Measurements from ENCODE around the gene MAP4K4. TPM values are rescaled to one million over a fixed set of nuclear protein-coding genes. Genes with fewer than 3 reads are reported as not detected.

MAP4K4 gene
- total RNA-seq, 3 donors from 2014 or later = 26.4 to 54.6 (median 34.2) TPM

GRCh38 chr2:101814752-101815151 is 117.2 kb downstream of the MAP4K4 start:
- intact Hi-C loops (cut with DNase I, micrococcal nuclease) = no loop called here
- Histone ChIP-seq H3K4me1 (ENCODE audit: low read depth) (peaks cover 6% of the 10 kb centered on the region), H3K36me3 (ENCODE audit: low read depth) (no peaks in the 10 kb centered on the region), H3K9me3 (no peaks in the 10 kb centered on the region), H3K4me3 (no peak overlapping the region)
- TF ChIP-seq CTCF (IDR thresholded peaks at IDR 0.05) = no peak
- ATAC-seq = no peak
- DNase-seq = no peak

GRCh38 chr2:101815154-101815553 is 117.6 kb downstream of the MAP4K4 start:
- no peak overlapping the region for H3K4me3 ChIP-seq
- no peak for ATAC-seq
- peaks cover 6% of the 10 kb centered on the region for H3K4me1 ChIP-seq (ENCODE audit: low read depth)
- no peak for TF ChIP-seq CTCF (IDR thresholded peaks at IDR 0.05)
- DNase-seq = no peak
- intact Hi-C loops (cut with DNase I, micrococcal nuclease) = no loop called here
- no peaks in the 10 kb centered on the region for H3K9me3 ChIP-seq
- H3K36me3 ChIP-seq (ENCODE audit: low read depth) = no peaks in the 10 kb centered on the region

GRCh38 chr2:101815739-101816391 is 118.4 kb downstream of the MAP4K4 start:
- Histone ChIP-seq H3K4me3 (no peak overlapping the region), H3K36me3 (ENCODE audit: low read depth) (no peaks in the 10 kb centered on the region), H3K4me1 (ENCODE audit: low read depth) (peaks cover 6% of the 10 kb centered on the region), H3K9me3 (no peaks in the 10 kb centered on the region)
- DNase-seq (no peak), ATAC-seq (no peak)
- intact Hi-C loops (cut with DNase I, micrococcal nuclease) = no loop called here
- no peak for TF ChIP-seq CTCF (IDR thresholded peaks at IDR 0.05)

GRCh38 chr2:101816598-101816997 is 119.1 kb downstream of the MAP4K4 start:
- no peak overlapping the region for H3K4me3 ChIP-seq
- TF ChIP-seq CTCF (IDR thresholded peaks at IDR 0.05) = no peak
- peaks cover 6% of the 10 kb centered on the region for H3K4me1 ChIP-seq (ENCODE audit: low read depth)
- H3K9me3 ChIP-seq = no peaks in the 10 kb centered on the region
- intact Hi-C loops (cut with DNase I, micrococcal nuclease) = no loop called here
- ATAC-seq (no peak), DNase-seq (no peak)
- no peaks in the 10 kb centered on the region for H3K36me3 ChIP-seq (ENCODE audit: low read depth)

GRCh38 chr2:101817481-101817880 is 120.0 kb downstream of the MAP4K4 start:
- DNase-seq (no peak), ATAC-seq (no peak)
- Histone ChIP-seq H3K9me3 (no peaks in the 10 kb centered on the region), H3K36me3 (ENCODE audit: low read depth) (no peaks in the 10 kb centered on the region), H3K4me1 (ENCODE audit: low read depth) (peaks cover 6% of the 10 kb centered on the region), H3K4me3 (no peak overlapping the region)
- intact Hi-C loops (cut with DNase I, micrococcal nuclease) = no loop called here
- TF ChIP-seq CTCF (IDR thresholded peaks at IDR 0.05) = no peak

Measured in mucosa of descending colon (tissue), 3 donors.